Neural progenitor cell (in vitro differentiated cells): Measurements from ENCODE around the gene RBM44. TPM values are rescaled to one million over a fixed set of nuclear protein-coding genes. Genes with fewer than 3 reads are reported as not detected.
A peak's percentile ranks its signal among the peaks of the same experiment; 100 is the strongest.

Source experiments
- DNase-seq: peaks from one replicate; pipeline ENCODE4 v3.0.0-alpha.2; 2016; ENCODE audit warnings: low spot score
- H2AFZ ChIP-seq: fragments of 200-600 bp; sonication (generic); replicated peaks from 2 replicates; pipeline ENCODE4 v1.6.1; 2016; ENCODE audit warnings: antibody characterized with exemption
- H3F3A ChIP-seq: fragments of 200-600 bp; sonication (generic); 2 replicates; pipeline ENCODE4 v1.6.1; 2016; ENCODE audit warnings: antibody characterized with exemption, low read depth
- H3K27ac ChIP-seq: fragments of 200-600 bp; sonication (generic); 2 replicates; pipeline ENCODE4 v1.5.1; 2016; ENCODE audit warnings: mild to moderate bottlenecking
- H3K27me3 ChIP-seq: fragments of 200-600 bp; sonication (generic); 2 replicates; pipeline ENCODE4 v1.6.1; 2016; ENCODE audit warnings: mild to moderate bottlenecking, moderate library complexity
- H3K36me3 ChIP-seq: fragments of 200-600 bp; sonication (generic); 2 replicates; pipeline ENCODE4 v1.5.1; 2016
- H3K4me1 ChIP-seq: fragments of 200-600 bp; sonication (generic); 2 replicates; pipeline ENCODE4 v1.6.1; 2016; ENCODE audit warnings: mixed run types
- H3K4me2 ChIP-seq: fragments of 200-600 bp; sonication (generic); 2 replicates; pipeline ENCODE4 v1.6.1; 2016
- H3K4me3 ChIP-seq: fragments of 200-600 bp; sonication (generic); 2 replicates; pipeline ENCODE4 v1.5.1; 2016
- H3K79me2 ChIP-seq: fragments of 200-600 bp; sonication (generic); 2 replicates; pipeline ENCODE4 v1.6.1; 2016; ENCODE audit warnings: low read depth
- H3K9ac ChIP-seq: fragments of 200-600 bp; sonication (generic); 2 replicates; pipeline ENCODE4 v1.6.1; 2016
- H3K9me3 ChIP-seq: fragments of 200-600 bp; sonication (generic); 2 replicates; pipeline ENCODE4 v1.5.1; 2016; ENCODE audit warnings: low read depth
- H4K20me1 ChIP-seq: fragments of 200-600 bp; sonication (generic); 2 replicates; pipeline ENCODE4 v1.6.1; 2016; ENCODE audit warnings: low read depth
- H3K27ac Mint-ChIP-seq: 3 replicates; pipeline ENCODE4 v1.8.0; 2021; ENCODE audit warnings: mixed read lengths
- H3K27me3 Mint-ChIP-seq: 2 replicates; pipeline ENCODE4 v1.8.0; 2022; ENCODE audit warnings: low read depth, mild to moderate bottlenecking, inconsistent platforms, moderate library complexity, mixed read lengths; ENCODE audit not compliant: insufficient read depth
- H3K36me3 Mint-ChIP-seq: 3 replicates; pipeline ENCODE4 v1.8.0; 2021; ENCODE audit warnings: mixed read lengths
- H3K4me1 Mint-ChIP-seq: 3 replicates; pipeline ENCODE4 v1.8.0; 2021; ENCODE audit warnings: mixed read lengths
- H3K4me3 Mint-ChIP-seq: 3 replicates; pipeline ENCODE4 v1.8.0; 2021; ENCODE audit warnings: mild to moderate bottlenecking, moderate library complexity, mixed read lengths
- H3K9me3 Mint-ChIP-seq: 3 replicates; pipeline ENCODE4 v1.8.0; 2020; ENCODE audit warnings: mixed read lengths
- EZH2 ChIP-seq: fragments of 200-600 bp; sonication (generic); IDR thresholded peaks from 2 replicates; pipeline ENCODE4 v1.6.1; 2017; ENCODE audit warnings: antibody characterized with exemption, mild to moderate bottlenecking, moderate library complexity
- EZH2phosphoT487 ChIP-seq: fragments of 200-600 bp; sonication (generic); IDR thresholded peaks from 2 replicates; pipeline ENCODE4 v1.6.1; 2017; ENCODE audit warnings: antibody characterized with exemption
- total RNA-seq: library from RNA; depleted of rRNA; stranded (reverse); fragments of >200 nt; gene quantifications from 2 replicates; pipeline ENCODE4 v1.2.3, GENCODE V29; 2015; ENCODE audit warnings: low replicate concordance
- TF ChIP-seq, protein P1 (sequence below): fragments of 200-600 bp; sonication (generic); IDR thresholded peaks from 2 replicates; pipeline ENCODE4 v1.5.1; 2017; ENCODE audit warnings: antibody characterized with exemption, mild to moderate bottlenecking

Gene RBM44
- total RNA-seq, 1 donor from 2014 or later: 0.30 TPM

DNA sequence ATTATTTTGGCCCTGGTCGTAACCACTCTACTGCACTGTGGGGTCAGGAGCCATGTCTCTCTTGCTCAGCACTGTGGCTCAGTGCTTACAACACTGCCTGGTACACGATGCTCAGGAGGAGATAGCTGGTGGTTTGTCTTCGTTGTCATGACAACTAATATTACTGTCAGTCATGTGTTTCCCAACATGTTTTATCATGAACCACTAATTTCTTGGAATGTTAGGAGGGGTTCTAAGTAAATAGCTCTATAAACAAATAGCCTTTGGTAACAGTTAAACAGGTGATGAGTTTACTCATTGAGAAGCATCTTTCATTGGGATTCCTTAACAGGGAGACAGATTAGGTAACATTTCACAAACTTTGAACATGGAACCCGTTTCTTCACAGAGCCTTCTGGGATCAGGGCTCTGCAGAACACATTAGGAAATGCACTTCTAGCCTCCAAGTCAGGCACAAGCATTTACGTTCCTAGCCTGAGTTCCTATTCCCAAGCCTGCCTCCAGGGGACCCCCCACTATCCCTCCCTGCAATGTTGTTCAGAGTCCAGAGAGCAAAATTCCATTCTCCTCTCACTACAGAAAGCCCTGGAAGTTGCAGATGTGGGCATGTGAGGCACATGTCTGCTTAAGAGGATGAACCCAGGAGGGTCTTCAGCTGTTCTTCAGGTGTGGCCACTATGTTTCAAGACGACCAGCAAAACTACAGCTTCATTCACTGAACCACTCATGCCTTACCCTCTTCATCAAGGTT lies 6.4 kb upstream of the RBM44 start:
- Histone ChIP-seq H3K9ac (no peak overlapping the region), H3K4me3 (no peak overlapping the region), H3K27ac (no peak overlapping the region), H2AFZ (peak overlapping the region; percentile 93), H3F3A (no peaks in the 10 kb centered on the region), H4K20me1 (no peaks in the 10 kb centered on the region), H3K4me2 (no peak overlapping the region), H3K36me3 (no peaks in the 10 kb centered on the region), H3K9me3 (peaks cover 5% of the 10 kb centered on the region), H3K79me2 (no peaks in the 10 kb centered on the region), H3K27me3 (no peaks in the 10 kb centered on the region), H3K4me1 (no peaks in the 10 kb centered on the region)
- TF ChIP-seq EZH2 (no peak), EZH2phosphoT487 (no peak)
- TF ChIP-seq, protein P1, sequence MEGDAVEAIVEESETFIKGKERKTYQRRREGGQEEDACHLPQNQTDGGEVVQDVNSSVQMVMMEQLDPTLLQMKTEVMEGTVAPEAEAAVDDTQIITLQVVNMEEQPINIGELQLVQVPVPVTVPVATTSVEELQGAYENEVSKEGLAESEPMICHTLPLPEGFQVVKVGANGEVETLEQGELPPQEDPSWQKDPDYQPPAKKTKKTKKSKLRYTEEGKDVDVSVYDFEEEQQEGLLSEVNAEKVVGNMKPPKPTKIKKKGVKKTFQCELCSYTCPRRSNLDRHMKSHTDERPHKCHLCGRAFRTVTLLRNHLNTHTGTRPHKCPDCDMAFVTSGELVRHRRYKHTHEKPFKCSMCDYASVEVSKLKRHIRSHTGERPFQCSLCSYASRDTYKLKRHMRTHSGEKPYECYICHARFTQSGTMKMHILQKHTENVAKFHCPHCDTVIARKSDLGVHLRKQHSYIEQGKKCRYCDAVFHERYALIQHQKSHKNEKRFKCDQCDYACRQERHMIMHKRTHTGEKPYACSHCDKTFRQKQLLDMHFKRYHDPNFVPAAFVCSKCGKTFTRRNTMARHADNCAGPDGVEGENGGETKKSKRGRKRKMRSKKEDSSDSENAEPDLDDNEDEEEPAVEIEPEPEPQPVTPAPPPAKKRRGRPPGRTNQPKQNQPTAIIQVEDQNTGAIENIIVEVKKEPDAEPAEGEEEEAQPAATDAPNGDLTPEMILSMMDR: peak; percentile 47
- H3K9me3 Mint-ChIP-seq: peaks cover 9% of the 10 kb centered on the region
- no peaks in the 10 kb centered on the region for H3K27me3 Mint-ChIP-seq
- H3K36me3 Mint-ChIP-seq: peaks cover 4% of the 10 kb centered on the region
- H3K27ac Mint-ChIP-seq: no peak overlapping the region
- H3K4me1 Mint-ChIP-seq: no peaks in the 10 kb centered on the region
- no peak overlapping the region for H3K4me3 Mint-ChIP-seq
- DNase-seq: peak; percentile 43

DNA sequence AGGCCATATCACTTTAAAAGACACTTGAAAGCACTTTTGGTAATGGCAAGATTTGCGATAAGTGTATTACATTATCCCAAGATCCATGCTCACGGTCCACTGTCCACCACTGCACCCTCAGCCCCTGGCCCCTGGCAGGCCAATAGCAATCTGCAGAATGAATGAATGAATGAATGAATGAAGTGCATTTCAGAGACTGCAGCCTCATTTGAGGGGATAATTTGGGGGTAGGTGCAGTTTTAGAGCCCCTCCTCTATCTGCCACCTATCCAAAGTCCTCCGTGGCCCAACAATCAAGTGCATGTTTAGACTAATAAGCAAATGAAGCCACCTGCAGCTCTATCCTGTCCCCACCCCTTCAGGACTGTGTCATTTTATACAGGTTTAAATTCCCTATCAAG lies 1.3 kb upstream of the RBM44 start:
- Histone ChIP-seq H3K9ac (no peak overlapping the region), H4K20me1 (no peaks in the 10 kb centered on the region), H3K79me2 (no peaks in the 10 kb centered on the region), H3K4me2 (no peak overlapping the region), H2AFZ (no peak overlapping the region), H3K36me3 (no peaks in the 10 kb centered on the region), H3F3A (no peaks in the 10 kb centered on the region), H3K27ac (no peak overlapping the region), H3K27me3 (no peaks in the 10 kb centered on the region), H3K4me1 (no peaks in the 10 kb centered on the region), H3K4me3 (no peak overlapping the region), H3K9me3 (no peaks in the 10 kb centered on the region)
- TF ChIP-seq EZH2phosphoT487 (no peak), EZH2 (no peak)
- TF ChIP-seq, protein P1: no peak
- Mint-ChIP-seq H3K4me1 (no peaks in the 10 kb centered on the region), H3K9me3 (peaks cover 11% of the 10 kb centered on the region), H3K27me3 (no peaks in the 10 kb centered on the region), H3K4me3 (no peak overlapping the region), H3K27ac (no peak overlapping the region), H3K36me3 (peaks cover 4% of the 10 kb centered on the region)
- DNase-seq: no peak

DNA sequence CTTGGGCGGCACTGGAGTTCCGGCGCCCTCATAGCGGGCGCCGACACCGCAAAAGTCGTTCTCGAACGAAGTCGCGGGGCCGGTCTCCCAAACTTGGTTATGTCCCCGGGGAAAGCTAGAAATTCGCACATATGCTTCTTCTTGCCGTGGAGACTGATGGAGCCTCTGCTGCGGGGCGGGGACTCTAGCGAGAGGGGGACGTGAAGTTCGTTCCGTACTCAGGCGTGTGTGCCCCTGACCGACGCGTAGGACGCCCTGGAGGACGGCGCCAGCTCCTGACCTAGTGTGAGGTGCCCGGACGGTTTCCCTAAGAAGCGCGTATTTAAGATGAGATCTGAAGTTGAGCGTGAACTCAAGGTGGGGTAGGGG lies 465 bp downstream of the RBM44 start:
- H4K20me1 ChIP-seq: no peaks in the 10 kb centered on the region
- no peaks in the 10 kb centered on the region for H3K36me3 ChIP-seq
- peaks cover 11% of the 10 kb centered on the region for H3K9me3 Mint-ChIP-seq
- H3K27ac Mint-ChIP-seq: no peak overlapping the region
- H3K4me2 ChIP-seq: no peak overlapping the region
- no peak overlapping the region for H3K4me3 Mint-ChIP-seq
- H2AFZ ChIP-seq: no peak overlapping the region
- TF ChIP-seq EZH2 (no peak), EZH2phosphoT487 (no peak)
- TF ChIP-seq, protein P1: no peak
- peaks cover 4% of the 10 kb centered on the region for H3K36me3 Mint-ChIP-seq
- H3F3A ChIP-seq: no peaks in the 10 kb centered on the region
- no peaks in the 10 kb centered on the region for H3K4me1 ChIP-seq
- H3K9me3 ChIP-seq: no peaks in the 10 kb centered on the region
- DNase-seq: no peak
- H3K27me3 ChIP-seq: no peaks in the 10 kb centered on the region
- H3K9ac ChIP-seq: no peak overlapping the region
- no peak overlapping the region for H3K4me3 ChIP-seq
- no peak overlapping the region for H3K27ac ChIP-seq
- H3K79me2 ChIP-seq: no peaks in the 10 kb centered on the region
- H3K27me3 Mint-ChIP-seq: no peaks in the 10 kb centered on the region
- H3K4me1 Mint-ChIP-seq: no peaks in the 10 kb centered on the region
